Right renal pelvis (tissue), 4 donors: Measurements from ENCODE around the gene NOX5. TPM values are rescaled to one million over a fixed set of nuclear protein-coding genes. Genes with fewer than 3 reads are reported as not detected.

Experiments used
- DNase-seq, 4 donors: peaks; one replicate each; pipeline ENCODE4 v3.0.0-alpha.2; 2013; ENCODE audit warnings: low read depth in 4 of 4, low spot score in 3 of 4, missing footprints in 1 of 4
- polyA plus RNA-seq, 4 donors: library from polyadenylated mRNA; unstranded; fragments of 120-200 nt; gene quantifications; one replicate each; pipeline ENCODE4 v1.2.1, GENCODE V29; 2013; ENCODE audit not compliant: insufficient read length in 4 of 4

The NOX5 gene
- polyA plus RNA-seq, 4 donors: 0.48 to 0.89 (median 0.56) TPM

DNA sequence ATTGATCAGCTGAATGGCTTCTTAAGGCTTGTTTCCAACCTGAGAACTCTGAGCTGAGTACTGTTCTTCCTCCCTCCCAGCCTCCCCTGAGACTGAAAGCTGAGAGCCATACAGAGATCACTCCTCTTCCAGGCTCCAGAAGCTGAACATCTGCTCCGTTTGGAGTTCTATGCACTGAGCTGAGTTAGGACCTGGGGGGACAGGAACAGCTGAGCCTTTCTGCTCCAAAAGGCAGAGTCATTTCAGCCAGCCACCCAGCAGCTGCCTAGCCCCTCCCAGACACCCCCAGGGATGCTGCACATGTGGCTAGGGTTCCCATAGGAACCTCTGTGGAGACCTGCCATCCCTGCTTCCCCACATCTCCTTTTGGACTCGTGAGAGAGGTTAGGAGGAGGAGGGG, 81.7 kb downstream of the NOX5 start:
- no peak for DNase-seq

DNA sequence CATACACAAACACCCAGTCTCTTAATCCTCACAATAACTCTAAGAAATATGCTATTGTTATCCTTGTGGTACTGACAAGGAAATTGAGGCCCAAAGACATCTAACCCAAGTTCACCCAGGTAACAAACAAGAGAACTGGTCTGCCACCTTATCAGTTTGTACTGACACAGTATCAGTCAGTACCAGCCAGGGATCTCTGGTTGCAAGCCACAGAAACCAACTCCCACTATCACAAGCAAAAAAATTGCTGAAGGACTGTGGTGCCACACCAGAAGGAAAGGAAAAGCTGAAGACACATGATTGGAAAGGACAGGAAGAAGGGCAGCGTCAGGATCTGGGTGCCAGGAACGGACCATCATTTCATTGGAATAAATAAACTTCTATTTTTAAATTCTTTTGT, 82.1 kb downstream of the NOX5 start:
- no peak for DNase-seq

DNA sequence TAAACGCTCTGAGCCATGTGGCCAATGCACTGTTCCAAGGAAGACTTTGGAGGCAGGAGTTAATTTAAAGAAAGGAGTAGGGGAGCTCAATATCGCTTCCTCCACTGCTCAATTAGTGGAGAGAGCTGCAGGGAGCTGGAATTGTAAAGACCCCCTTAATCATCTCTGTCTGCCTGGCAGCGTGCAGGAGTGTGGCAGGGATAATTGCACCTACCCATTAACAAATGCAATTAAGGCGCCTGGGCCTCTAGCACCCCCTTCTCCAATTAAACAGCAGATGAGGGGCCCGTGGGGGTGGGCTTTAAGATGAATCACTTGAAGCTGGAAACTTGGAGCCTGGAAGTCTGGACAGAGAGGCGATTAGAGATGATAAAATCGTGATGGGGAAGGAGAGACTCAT, 84.3 kb downstream of the NOX5 start:
- DNase-seq: no peak

DNA sequence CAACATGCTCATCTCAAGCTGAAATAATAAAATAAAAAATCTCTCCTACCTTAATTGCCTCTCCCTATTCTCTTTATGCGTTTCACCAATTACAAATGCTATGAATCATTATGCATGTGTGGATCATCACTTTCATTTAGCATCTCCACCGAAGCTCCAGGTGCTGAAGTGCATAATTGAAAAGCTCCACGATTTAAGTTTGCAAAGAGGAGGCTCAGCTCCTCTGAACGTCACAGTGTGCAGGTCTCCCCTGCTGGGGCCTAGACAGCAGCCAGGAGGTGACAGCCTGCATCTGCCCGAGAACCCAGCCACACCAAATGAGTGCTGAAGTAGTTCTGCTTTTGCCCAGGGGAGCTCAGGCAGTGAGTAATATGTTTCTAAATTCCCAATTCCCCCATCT, 85.4 kb downstream of the NOX5 start:
- DNase-seq: no peak

DNA sequence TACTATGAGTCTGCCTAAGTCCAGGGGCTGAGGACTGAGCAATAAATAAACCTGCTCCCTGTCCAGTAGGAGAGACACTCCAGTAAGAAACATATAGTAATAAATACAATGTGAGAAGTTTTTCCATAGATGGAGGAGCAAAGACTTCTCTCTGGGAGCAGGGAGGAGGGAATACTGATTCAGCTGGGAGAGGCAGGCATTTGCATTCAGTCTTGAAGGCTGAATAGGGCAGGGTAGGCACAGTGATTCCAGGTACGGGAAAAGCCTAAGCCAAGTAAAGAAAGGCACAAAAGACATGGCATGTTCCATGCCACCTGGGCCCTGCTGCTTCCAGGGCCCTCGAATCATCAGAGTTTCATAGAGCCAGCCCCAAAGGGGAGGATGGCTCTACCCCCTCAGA, 86.3 kb downstream of the NOX5 start:
- no peak for DNase-seq

DNA sequence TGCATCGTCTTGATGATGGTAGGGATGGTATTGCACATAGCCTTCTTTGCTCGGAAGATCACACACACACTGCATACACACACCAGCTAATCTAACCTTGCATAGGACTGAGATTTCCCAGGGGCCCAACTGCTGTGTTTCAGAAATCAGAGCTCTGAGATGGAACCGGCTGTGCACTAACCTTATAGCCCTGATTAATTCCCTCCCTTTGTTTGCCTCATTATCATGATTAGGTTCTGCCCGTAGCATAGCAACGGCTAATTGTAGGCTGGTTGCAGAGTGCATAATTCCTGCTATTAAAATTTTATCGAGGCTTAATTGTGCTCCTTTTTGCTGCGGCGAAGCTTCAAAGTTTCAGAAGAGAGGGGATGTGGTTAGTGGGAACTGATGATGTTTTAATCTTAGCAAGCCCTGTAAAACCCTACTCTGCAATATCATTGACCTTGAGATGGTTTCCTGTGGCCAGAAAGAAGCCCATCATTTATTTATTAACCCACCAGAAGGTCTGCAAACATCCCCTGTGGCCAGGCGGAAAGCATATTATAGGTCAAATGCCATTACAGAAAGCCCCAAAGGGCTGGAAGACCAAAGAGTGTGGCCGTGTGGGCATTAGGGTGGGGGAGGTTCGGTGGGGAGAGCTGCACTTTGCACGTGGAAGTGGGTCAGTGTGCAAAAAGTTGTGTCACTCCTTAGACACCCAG, 89.7 kb downstream of the NOX5 start:
- no peak for DNase-seq

DNA sequence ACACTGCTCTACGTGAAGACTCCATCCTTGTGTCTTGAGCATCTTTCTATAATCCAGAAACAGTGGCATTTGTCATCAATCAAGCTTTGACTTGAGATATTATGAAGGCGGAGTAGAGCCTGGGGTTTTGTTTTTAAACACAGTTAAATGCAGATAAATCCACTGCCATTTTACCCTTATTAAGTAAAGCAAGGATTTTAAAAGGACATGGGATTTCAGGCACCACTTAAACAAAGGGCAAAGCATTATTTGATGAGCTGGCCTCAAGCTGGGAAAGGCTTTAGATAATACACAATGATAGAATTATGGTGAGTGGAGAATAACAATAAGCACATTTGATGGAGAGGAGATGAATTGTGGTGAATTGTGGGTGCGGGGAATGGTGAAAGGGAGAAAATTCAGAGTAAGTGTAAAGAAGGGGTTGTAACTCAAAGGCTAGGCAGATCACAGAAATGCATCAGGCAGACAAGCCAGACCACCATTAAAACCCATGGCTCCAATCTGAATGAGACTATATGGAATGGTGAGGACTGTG, 91.0 kb downstream of the NOX5 start:
- no peak for DNase-seq

DNA sequence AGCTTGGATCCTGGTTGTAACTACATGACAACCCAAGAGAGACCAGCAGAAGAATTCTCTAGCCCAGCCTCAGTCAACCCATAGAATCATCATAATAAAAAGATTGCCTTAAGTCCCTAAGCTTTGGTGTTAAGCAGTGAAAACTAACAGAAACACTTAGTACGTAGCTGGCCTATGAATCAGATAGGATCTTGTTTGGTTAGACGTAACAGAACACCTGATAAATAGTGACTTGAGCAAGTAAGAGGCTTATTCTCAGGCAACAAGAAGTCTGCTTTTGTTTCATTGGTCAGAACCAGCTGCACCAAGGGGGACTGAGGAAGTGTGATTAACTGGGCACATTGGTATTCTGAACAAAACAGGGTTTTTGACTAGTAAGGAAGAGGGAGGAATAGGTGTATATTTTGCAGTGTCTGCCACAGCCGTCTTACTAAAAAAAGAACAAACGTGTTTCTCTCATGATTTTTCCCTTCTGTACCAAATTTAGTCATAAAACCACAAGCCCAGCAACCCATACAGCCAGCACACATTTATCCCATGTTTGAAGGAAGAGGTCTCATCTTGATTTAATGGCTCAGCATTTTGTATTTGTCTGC, 92.6 kb downstream of the NOX5 start:
- DNase-seq: no peak

Other genes starting within 250 kb of the NOX5 start
- 100 to 1,000 TPM; 281 to 325 (median 310) TPM for gene ANP32A, start 193.8 kb upstream of the NOX5 start, polyA plus RNA-seq
- 1 to 10 TPM; 4.2 to 8.9 (median 6.4) TPM for gene SPESP1, start 84.2 kb upstream of the NOX5 start, polyA plus RNA-seq
- 10 to 100 TPM; 40.0 to 51.5 (median 48.1) TPM for gene GLCE, start 145.9 kb downstream of the NOX5 start, polyA plus RNA-seq